ENCODE data around the gene PSTPIP1.

DNA sequence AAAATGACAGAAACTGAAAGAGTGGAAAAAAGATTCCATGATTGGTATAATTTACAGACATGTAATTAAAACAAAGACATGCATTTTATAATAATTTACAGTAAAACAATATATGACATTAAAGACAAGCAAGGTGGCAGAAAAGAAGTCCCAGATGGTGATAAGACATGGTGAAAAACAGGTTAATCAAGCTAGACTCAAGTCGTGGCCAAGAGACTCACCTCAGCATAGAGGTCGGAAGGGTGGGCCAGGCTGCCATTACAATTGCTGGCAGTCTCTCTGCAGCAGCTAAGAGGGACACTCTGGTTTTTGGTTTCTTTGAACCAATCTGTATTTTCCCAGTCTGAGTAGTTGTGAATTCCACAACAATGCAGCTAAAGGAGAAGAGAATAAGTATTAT lies 57.6 kb downstream of the PSTPIP1 start:
- TF ChIP-seq, protein P1, sequence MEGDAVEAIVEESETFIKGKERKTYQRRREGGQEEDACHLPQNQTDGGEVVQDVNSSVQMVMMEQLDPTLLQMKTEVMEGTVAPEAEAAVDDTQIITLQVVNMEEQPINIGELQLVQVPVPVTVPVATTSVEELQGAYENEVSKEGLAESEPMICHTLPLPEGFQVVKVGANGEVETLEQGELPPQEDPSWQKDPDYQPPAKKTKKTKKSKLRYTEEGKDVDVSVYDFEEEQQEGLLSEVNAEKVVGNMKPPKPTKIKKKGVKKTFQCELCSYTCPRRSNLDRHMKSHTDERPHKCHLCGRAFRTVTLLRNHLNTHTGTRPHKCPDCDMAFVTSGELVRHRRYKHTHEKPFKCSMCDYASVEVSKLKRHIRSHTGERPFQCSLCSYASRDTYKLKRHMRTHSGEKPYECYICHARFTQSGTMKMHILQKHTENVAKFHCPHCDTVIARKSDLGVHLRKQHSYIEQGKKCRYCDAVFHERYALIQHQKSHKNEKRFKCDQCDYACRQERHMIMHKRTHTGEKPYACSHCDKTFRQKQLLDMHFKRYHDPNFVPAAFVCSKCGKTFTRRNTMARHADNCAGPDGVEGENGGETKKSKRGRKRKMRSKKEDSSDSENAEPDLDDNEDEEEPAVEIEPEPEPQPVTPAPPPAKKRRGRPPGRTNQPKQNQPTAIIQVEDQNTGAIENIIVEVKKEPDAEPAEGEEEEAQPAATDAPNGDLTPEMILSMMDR (IDR thresholded peaks at IDR 0.05; ENCODE audit: control extremely low read depth in 1 of 3, insufficient read depth in 1 of 3, low read depth in 1 of 3, low read length in 3 of 3): no peak
- TF ChIP-seq GTF2F1 (IDR thresholded peaks at IDR 0.05; ENCODE audit: borderline replicate concordance, low read depth, low read length) (no peak), SP1 (IDR thresholded peaks at IDR 0.05; ENCODE audit: low read depth, low read length) (no peak), CEBPB (IDR thresholded peaks at IDR 0.05; ENCODE audit: low read depth, low read length) (no peak), SRF (IDR thresholded peaks at IDR 0.05; ENCODE audit: low read depth, low read length) (no peak), NRF1 (IDR thresholded peaks at IDR 0.05; ENCODE audit: low read depth, low read length) (no peak)
